Suprapubic skin (tissue), 4 donors: Measurements from ENCODE around the gene KRTAP19-2. TPM values are rescaled to one million over a fixed set of nuclear protein-coding genes. Genes with fewer than 3 reads are reported as not detected.
"Not testable (repeated sequence)": the region's sequence is repeated elsewhere in the genome, so short reads cannot be mapped to it uniquely, and the experiment has no call there.

Experiments
- DNase-seq, 2 donors: peaks; one replicate each; pipeline ENCODE4 v3.0.0-alpha.2; 2019; ENCODE audit warnings: low spot score in 2 of 2
- H3K27ac ChIP-seq: fragments of 200-600 bp; sonication (generic); one replicate; pipeline ENCODE4 v1.5.1; 2019
- H3K27me3 ChIP-seq: fragments of 200-600 bp; sonication (generic); one replicate; pipeline ENCODE4 v1.5.1; 2019
- H3K36me3 ChIP-seq: fragments of 200-600 bp; sonication (generic); one replicate; pipeline ENCODE4 v1.5.1; 2019
- H3K4me1 ChIP-seq: fragments of 200-600 bp; sonication (generic); one replicate; pipeline ENCODE4 v1.5.1; 2019
- H3K4me3 ChIP-seq: fragments of 200-600 bp; sonication (generic); one replicate; pipeline ENCODE4 v1.5.1; 2019; ENCODE audit warnings: mild to moderate bottlenecking
- H3K9me3 ChIP-seq: fragments of 200-600 bp; sonication (generic); one replicate; pipeline ENCODE4 v1.5.1; 2019
- CTCF ChIP-seq, 2 donors: fragments of 200-600 bp in 1 of 2; fragments of 450-650 bp in 1 of 2; sonication (generic) in 1 of 2; IDR thresholded peaks; one replicate each; pipeline ENCODE4 v1.5.1; 2016 to 2019; ENCODE audit warnings: antibody characterized with exemption in 2 of 2, mild to moderate bottlenecking in 1 of 2, moderate library complexity in 1 of 2
- EP300 ChIP-seq: sonication (generic); formaldehyde crosslinking; IDR thresholded peaks from one replicate; pipeline ENCODE4 v1.6.1; 2017; ENCODE audit warnings: antibody characterized with exemption
- POLR2A ChIP-seq, 2 donors: fragments of 450-650 bp; IDR thresholded peaks; one replicate each; pipeline ENCODE4 v1.6.1; 2017; ENCODE audit warnings: antibody characterized with exemption in 2 of 2, mild to moderate bottlenecking in 2 of 2, moderate library complexity in 2 of 2
- POLR2AphosphoS5 ChIP-seq, 3 donors: sonication (generic); formaldehyde crosslinking; IDR thresholded peaks; one replicate each; pipeline ENCODE4 v1.6.1; 2017; ENCODE audit warnings: antibody characterized with exemption in 3 of 3
- WGBS: methylation state at CpG from one replicate; pipeline ENCODE4 v1.1.5; 2018; 5-methylcytosine and 5-hydroxymethylcytosine counted together
- total RNA-seq, 4 donors: library from RNA; depleted of rRNA; stranded (reverse); fragments of >200 nt; gene quantifications; one replicate each; pipeline ENCODE4 v1.1.0, GENCODE V29; 2016

KRTAP19-2 gene
- total RNA-seq: not detected

- Histone ChIP-seq H3K9me3 (peaks cover 7% of the 10 kb centered on the region), H3K4me3 (no peak within 1 kb of the TSS), H3K27me3 (no peaks in the 10 kb centered on the region), H3K27ac (no peak within 1 kb of the TSS), H3K4me1 (no peaks in the 10 kb centered on the region), H3K36me3 (no peaks in the 10 kb centered on the region)
- 90% methylated on average over 2 of the region's 2 CpGs for WGBS
- TF ChIP-seq POLR2A (IDR thresholded peaks at IDR 0.05) (no peak), EP300 (no peak), CTCF (IDR thresholded peaks at IDR 0.05) (no peak), POLR2AphosphoS5 (IDR thresholded peaks at IDR 0.05) (no peak)
- no peak for DNase-seq
These were observed at the start of gene KRTAP19-2 for GRCh38 chr21:30487336-30487735. KRTAP19-2 (minus strand) TSS chr21:30487436; CDS start chr21:30487348, 88 bp downstream.

- H3K4me1 ChIP-seq: no peaks in the 10 kb centered on the region
- H3K4me3 ChIP-seq: no peak overlapping the region
- no peaks in the 10 kb centered on the region for H3K9me3 ChIP-seq
- no peak for DNase-seq
- WGBS: 63% methylated on average over 1 of the region's 1 CpG
- no peak for TF ChIP-seq CTCF (IDR thresholded peaks at IDR 0.05)
- no peak for TF ChIP-seq POLR2A (IDR thresholded peaks at IDR 0.05)
- no peak for TF ChIP-seq EP300
- no peak for TF ChIP-seq POLR2AphosphoS5 (IDR thresholded peaks at IDR 0.05)
- H3K36me3 ChIP-seq: no peaks in the 10 kb centered on the region
- H3K27ac ChIP-seq: no peak overlapping the region
- H3K27me3 ChIP-seq: no peaks in the 10 kb centered on the region
These were observed 31.6 kb upstream of the KRTAP19-2 start for GRCh38 chr21:30518876-30519275.

DNA sequence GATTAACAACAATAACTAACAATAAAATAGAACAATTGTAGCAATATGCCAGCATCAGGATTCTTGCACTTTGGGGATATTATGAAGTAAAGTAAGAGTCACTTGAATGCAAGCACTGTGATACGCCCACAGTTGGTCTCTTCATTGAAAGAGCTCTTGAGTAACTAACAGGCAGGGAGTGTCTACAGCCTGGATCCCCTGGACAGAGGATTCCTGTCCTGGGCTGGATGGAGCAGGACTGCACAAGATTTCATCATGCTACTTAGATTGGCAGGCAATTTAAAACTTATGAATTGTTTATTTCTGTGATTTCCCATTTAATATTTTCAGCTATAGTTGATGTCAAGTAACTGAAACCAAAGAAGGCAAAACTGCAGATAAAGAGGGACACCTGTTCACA, 28.4 kb upstream of the KRTAP19-2 start:
- TF ChIP-seq CTCF (IDR thresholded peaks at IDR 0.05): no peak
- TF ChIP-seq EP300: no peak
- TF ChIP-seq POLR2A (IDR thresholded peaks at IDR 0.05): no peak
- no peak for TF ChIP-seq POLR2AphosphoS5 (IDR thresholded peaks at IDR 0.05)
- Histone ChIP-seq H3K27ac (no peak overlapping the region), H3K27me3 (no peaks in the 10 kb centered on the region), H3K4me3 (no peak overlapping the region), H3K4me1 (no peaks in the 10 kb centered on the region), H3K36me3 (no peaks in the 10 kb centered on the region), H3K9me3 (no peaks in the 10 kb centered on the region)
- WGBS: 93% methylated on average over 1 of the region's 1 CpG
- DNase-seq: no peak

DNA sequence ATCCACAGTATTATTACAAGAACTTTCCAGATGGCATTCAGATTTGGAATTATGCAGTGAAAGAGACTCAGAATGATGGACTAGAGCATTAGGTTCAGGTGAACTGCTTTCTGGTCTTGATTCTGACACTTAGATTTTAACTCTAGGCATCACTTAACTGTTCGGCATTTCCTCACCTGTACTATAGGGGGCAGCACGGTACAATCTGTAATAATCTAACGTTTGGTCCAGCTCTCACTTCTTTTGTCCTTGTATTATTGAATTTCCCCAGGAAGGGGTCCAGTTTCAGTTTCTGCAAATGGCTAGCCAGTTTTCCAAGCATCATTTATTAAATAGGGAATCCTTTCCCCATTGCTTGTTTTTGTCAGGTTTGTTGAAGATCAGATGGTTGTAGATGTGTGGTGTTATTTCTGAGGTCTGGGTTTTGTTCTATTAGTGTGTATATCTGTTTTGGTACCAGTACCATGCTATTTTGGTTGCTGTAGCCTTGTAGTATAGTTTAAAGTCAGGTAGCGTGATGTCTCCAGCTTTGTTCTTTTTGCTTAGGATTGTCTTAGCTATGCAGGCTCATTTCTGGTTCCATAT, 18.5 kb upstream of the KRTAP19-2 start:
- WGBS: 28% methylated on average over 4 of the region's 4 CpGs
- not testable (repeated sequence) for DNase-seq, H3K36me3 ChIP-seq, H3K27me3 ChIP-seq, H3K4me1 ChIP-seq, H3K27ac ChIP-seq, H3K4me3 ChIP-seq, H3K9me3 ChIP-seq
- TF ChIP-seq CTCF (IDR thresholded peaks at IDR 0.05): peak in 1 of 2 donors; percentile 10

DNA sequence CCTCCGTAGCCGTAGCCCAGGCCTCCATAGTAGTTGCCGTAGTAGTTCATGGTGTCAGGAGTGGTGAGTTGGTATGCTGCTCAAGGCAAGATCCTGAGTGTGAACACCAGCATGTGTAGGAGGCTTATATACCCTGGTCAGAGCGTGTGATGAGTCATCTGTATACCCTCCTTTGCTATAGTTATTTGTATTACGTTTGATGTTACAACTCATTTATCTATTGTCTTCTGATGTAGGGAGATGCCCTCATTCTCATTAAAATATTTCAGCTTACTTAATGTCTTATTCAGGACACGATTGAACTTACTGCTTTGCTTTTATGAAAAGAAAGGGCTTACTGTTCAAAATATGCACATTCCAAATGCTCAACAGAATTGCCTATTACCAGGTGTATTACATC, 14.8 kb upstream of the KRTAP19-2 start, which contains the start of gene KRTAP19-5:
KRTAP19-5 (minus strand) TSS at position 101 of the 400 bp plus-strand sequence; CDS start at position 50, 51 bp downstream.
- H3K4me1 ChIP-seq: no peaks in the 10 kb centered on the region
- WGBS: 73% methylated on average over 6 of the region's 6 CpGs
- no peak within 1 kb of the TSS for H3K27ac ChIP-seq
- no peaks in the 10 kb centered on the region for H3K36me3 ChIP-seq
- no peak for DNase-seq
- no peaks in the 10 kb centered on the region for H3K9me3 ChIP-seq
- TF ChIP-seq POLR2AphosphoS5 (IDR thresholded peaks at IDR 0.05): no peak
- no peak for TF ChIP-seq EP300
- TF ChIP-seq CTCF (IDR thresholded peaks at IDR 0.05): no peak
- TF ChIP-seq POLR2A (IDR thresholded peaks at IDR 0.05): no peak
- H3K27me3 ChIP-seq: no peaks in the 10 kb centered on the region
- no peak within 1 kb of the TSS for H3K4me3 ChIP-seq
